ENCODE results near the gene LEMD1.
"Not testable (repeated sequence)": the region's sequence is repeated elsewhere in the genome, so short reads cannot be mapped to it uniquely, and the experiment has no call there.

LEMD1 gene

DNA sequence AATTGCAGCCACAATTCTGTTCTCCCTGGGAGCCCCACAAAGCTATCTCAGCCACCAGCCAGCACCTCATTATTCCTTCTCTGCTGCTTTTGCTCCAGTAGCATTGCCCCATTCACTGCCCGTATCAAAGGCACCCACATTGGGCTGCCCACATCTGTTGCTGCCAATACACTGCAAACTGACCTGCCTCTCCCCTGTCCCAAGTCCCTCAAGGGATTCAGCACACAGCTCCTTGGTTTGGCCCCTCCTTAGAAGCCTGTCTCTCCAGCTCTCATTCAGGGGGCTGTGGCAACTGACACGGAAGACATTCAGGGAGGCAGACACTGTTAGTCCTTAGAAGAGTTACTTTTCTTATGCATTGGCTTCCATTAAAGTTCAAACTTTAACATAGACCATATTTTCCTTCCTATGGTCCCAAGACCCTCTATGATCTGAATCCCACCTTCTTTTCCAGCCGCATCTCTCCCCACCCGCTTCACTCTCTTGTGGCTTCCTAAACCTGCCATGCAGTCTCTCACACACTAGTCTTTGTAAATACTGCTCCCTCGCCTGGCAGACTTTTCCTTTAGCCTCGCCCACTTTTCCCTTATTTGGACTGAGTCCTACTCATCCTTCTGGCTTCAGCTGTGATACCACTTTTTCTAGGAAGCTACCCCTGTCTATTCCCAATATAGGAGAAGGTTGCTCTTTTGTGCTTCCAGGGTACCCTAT is 45.9 kb downstream of the LEMD1 start:
- DNase-seq: no peak

DNA sequence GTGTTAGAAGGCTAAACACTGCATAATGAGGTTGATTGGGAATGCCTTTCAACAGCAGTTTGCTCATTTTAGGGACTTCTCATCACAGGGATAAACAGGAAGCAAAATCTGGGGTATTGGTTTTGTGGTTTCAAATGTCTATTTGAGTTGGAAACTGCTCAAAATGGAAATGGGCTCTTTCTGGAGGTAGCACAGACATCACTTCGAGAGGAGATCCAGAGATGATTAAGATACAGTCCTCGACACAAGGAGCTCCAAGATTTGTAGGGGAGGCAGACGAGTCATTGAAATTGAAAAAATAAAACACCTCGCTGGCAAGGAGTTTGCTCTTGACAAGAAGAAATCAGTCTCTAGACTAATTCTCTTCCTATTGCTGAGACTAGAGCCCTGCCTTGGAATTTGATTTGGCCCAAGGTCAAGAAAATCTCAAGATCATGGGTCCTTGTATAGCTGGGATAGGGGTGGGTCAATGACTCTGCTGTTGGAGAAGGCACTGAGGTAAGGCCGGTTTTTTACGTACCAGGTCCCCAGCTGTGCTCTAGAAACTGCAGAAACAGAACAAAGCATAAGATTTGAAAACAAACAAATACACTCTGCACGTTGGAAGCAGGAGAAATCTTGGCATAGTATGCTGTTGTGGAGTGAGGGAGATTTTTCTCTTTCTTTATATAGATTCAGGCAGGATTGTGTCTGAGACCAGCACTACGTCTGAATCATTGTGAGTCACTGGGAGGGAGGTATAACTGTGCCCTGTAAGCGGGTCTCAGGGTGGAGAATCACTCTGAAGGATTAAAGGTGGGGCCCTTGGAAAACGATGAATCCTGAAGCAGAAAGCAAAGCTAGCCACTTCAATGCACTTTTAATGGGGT is 47.4 kb downstream of the LEMD1 start:
- DNase-seq: no peak

- DNase-seq: no peak
Observed at GRCh38 chr1:205373798-205374175, 48.1 kb downstream of the LEMD1 start.

- no peak for DNase-seq
Observed at GRCh38 chr1:205373022-205373797, 48.6 kb downstream of the LEMD1 start.

DNA sequence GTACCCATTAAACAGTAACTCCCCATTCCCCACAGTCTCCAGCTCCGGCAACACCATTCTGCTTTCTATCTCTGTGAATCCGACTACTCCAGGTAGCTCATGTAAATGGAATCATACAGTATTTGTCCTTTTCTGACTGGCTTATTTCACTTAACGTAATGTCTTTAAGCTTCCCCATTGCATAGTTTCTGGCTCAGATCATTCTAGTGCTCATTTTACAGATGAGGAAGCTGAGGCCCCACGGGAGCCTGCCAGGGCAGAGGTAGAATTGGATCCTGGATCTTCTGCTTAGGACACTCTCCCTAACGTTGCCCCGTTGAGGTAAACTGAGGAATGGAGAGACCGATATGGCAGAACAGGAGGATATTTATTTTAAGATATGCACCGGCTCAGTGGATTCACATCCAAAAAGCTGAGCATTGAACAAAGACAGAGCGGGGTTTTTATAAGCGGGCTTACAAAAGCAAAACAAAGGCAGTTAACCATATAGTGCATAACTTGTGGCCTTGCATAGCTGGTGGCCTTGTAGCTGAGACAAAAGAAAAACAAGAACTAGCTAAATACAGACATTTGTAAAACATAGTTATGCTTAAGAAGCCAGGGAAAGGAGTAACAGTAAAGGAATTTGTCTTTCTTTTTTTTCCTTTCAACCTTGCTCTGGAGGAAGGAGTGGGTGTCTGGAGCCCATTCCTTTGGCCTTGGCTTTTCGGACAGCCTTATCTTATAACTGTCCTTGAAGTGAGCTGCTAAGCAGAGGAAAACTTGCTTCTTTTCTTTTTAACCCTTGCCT is 49.8 kb downstream of the LEMD1 start:
- no peak for DNase-seq

DNA sequence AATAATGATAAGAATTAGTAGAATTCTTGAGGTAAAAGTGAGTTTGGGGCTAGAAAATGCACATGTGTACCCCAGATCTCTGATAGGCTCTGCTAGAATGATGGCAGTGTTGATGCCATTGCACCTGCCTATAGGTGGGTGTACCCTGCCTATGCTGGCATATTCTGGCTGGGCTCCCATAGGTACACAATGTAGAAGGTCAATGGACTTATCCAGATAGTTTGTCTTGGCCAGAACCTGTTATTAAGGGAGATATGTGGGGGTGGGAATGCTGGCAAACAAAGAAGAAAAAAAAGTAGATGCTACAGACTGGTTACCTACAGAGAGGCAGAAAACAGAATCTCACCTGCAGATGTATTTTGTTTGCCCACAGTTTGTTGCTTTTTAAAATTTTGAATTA is 51.1 kb downstream of the LEMD1 start:
- DNase-seq: no peak

DNA sequence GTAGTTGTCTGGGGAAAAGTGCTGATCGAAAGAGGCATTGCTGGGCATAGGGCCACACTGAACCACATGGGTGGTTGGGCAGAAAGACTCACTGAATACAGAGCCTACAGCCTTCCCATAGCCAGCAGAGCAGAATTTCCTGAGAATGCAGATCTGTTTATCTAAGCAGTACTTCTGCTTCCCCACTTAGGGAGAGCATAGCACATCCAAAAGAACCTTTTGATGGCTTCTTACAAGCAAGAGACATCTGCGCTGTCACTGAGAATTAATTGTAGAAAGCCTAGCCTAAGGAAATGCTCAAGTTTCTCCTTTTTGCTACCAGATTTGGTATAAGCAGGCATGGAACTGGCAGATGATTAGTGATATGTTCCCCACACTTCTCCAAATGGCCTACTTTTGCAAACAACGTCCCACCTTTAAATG is 52.1 kb downstream of the LEMD1 start:
- DNase-seq: no peak

DNA sequence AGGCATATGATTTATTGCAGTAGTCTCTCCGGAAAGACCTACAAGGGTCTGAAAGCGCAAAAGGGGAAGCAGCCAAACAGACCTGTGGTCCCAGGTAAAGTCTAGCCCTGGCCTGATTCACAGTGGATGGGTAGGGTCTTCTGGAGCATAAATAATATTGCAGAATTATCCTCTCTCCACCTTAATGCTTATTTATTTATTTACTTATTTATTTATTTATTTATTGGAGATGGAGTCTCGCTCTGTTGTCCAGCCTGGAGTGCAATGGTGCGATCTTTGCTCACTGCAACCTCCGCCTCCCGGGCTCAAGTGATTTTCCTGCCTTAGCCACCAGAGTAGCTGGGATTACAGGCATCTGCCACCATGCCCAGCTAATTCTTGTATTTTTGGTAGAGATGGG is 53.4 kb downstream of the LEMD1 start:
- no peak for DNase-seq

GRCh38 chr1:205365945-205366463 is 55.9 kb downstream of the LEMD1 start:
- no peak for DNase-seq

GRCh38 chr1:205365086-205365485 is 56.8 kb downstream of the LEMD1 start:
- DNase-seq: not testable (repeated sequence)

GRCh38 chr1:205360891-205361290 is 61.0 kb downstream of the LEMD1 start:
- no peak for DNase-seq

GRCh38 chr1:205359771-205360565 is 61.9 kb downstream of the LEMD1 start:
- DNase-seq: no peak

GRCh38 chr1:205358579-205358978 is 63.3 kb downstream of the LEMD1 start:
- no peak for DNase-seq

DNA sequence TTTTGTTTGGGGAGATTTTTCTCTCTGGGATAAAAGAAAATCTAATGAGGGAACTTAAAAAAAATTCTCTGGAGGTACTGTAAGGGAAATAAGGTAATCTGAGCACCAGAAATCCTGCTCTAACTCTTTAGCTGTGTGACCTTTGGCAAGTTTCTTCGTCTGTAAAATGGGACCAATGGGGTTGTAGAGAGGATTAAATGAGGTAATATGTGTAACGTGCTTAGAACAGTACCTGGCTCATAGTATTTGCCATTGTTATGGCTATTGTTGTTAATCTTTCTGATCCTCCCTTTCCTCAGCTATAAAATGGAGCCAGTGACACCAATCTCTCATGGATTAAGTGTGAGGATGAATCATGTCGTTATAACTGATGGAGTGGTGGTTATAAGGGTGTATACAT is 64.3 kb downstream of the LEMD1 start:
- no peak for DNase-seq

DNA sequence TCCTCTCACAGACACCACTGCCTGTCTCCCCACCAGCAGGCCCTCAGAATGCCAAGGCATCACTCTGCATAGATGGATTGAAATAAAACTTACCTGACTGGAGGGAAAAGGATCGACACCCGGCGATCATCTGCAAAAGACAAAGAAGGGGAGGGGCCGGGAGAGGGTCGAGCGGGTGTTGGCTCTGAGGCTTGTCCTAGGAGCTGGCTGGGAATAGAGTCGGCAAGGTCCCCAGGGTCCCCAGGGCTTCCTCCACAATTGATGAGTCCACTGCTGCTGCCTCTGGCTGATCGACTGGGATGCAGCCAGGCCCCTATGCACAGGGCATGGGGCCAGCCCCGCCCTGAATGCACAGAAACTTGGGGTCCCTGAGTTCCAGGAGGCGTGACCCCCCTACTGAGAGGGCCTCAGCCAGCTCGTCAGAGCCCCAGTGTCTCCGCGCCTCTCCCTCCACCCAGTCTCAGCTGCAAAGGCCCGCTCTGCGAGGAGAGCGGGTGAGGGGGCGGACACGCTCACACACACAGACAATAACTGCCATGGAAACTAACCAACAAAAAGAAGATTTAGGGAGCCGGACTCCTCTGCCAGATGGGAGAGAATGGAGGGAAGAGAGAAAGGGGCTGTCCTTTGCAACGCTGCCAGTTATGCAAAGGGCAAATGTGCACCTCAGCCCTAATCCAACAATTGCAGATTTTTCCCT is 65.3 kb downstream of the LEMD1 start, which contains the start of gene KLHDC8A:
TSS of gene KLHDC8A (minus strand) at position 483 of the 700 bp plus-strand sequence. CDS start 13,318 bp downstream, outside the sequence.
- DNase-seq: no peak

- DNase-seq: no peak
Observed at GRCh38 chr1:205355075-205355453, 66.8 kb downstream of the LEMD1 start.

DNA sequence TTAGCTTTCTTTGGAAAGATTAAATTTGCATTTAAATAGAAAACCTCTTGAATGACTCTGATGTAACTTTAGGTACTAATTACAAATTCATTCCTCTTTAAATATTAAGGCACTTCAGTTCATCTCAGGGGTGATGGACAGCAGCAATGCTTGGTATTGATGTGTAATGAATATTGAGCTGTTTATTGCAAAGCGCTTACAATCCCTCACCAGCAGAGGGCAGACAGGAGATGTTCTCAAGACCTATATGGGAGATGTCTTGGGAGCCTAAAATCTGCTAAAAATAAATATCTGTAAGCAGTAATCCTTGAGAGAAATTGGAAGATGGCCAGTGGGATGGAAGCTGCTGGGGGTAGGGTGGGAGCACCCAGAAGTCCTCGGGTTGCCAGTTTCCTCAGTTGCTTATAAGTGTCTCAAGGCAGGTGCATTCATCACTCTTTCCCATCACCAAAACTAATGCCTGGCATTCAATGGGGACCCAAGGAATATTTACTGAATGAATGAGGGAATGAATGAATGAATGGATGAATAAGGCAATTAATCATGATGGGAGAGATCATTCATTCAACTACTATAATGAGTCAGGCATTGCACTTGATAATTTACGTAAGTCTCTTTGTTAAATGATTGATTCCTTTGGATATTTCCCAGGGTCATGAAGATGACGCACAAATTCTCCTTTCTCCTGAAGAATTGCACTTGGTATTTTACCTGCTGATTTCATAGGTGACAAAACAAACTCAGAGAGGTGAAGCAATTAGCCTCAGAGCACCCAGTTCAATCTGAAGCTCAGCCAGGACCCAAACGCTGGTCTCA is 67.4 kb downstream of the LEMD1 start:
- DNase-seq: no peak

GRCh38 chr1:205353612-205354011 is 68.2 kb downstream of the LEMD1 start:
- DNase-seq: no peak

DNA sequence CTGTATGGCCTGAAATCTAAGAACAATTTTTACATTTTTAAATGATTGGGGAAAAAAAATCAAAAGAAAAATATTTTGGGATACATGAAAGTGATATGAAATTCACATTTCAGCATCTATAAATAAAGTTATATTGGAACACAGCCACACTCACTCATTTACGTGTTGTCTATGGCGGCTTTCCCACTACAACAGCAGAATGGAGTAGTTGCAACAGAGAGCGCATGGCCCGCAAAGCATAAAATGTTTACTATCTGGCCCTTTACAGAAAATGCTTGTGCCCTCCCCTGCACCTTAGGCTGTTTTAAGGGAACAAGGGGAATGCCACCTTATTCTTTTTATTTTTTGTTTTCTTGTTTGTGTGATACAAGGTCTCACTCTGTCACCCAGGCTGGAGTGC is 68.7 kb downstream of the LEMD1 start:
- no peak for DNase-seq
